HepG2 (cell line): ENCODE measurements around the gene RNASE4. TPM values are rescaled to one million over a fixed set of nuclear protein-coding genes. Genes with fewer than 3 reads are reported as not detected.

Experiments
- ATAC-seq: fragments of 200-7000 bp; cut with Tn5 transposase; 3 replicates; pipeline ENCODE4 v1.9.1; 2020; ENCODE audit warnings: mild to moderate bottlenecking, moderate library complexity
- BruUV-seq: library from RNA; stranded (reverse); fragments of 400-500 nt; replicated peaks from 2 replicates; lab custom pipeline; 2021; lab: Mats Ljungman, UMichigan
- CTCF ChIA-PET: fragments of 300-600 bp; formaldehyde crosslinking; extraction: SDS; loops from one replicate; lab custom pipeline; 2021; ENCODE audit warnings: low total read pairs, inconsistent platforms, low intra/inter-chr PET ratio; lab: Yijun Ruan, JAX
- POLR2A ChIA-PET: fragments of 350-600 bp; sonication (Branson Sonifier 250); formaldehyde crosslinking; loops from one replicate; lab custom pipeline; 2020; ENCODE audit warnings: antibody characterized with exemption, inconsistent platforms; lab: Yijun Ruan, JAX
- DNase-seq: peaks from one replicate; pipeline ENCODE4 v3.0.0-alpha.2; 2015; ENCODE audit warnings: low spot score
- FAIRE-seq: peaks from 3 replicates; lab custom pipeline; 2011; peaks lifted over from hg19 to GRCh38; lab: Jason Lieb, UNC
- H2AFZ ChIP-seq: one replicate; pipeline ENCODE4 v1.6.1; 2011; ENCODE audit warnings: low read length, inconsistent platforms
- H3K27ac ChIP-seq: fragments of 300-600 bp; 3 replicates; pipeline ENCODE4 v1.8.0; 2011; ENCODE audit warnings: mixed run types, mild to moderate bottlenecking, mixed read lengths, low read length, inconsistent platforms; ENCODE audit not compliant: insufficient read depth; ENCODE audit errors: extremely low read length
- H3K27me3 ChIP-seq, 2 experiments: fragments of 200-600 bp in 1 of 2; 2 replicates in 1 of 2; 3 replicates in 1 of 2; pipeline versions ENCODE4 v1.6.0 to v1.8.0; 2011; ENCODE audit warnings: low read length in 2 of 2, mild to moderate bottlenecking in 2 of 2, moderate library complexity in 2 of 2, inconsistent platforms in 1 of 2; ENCODE audit not compliant: insufficient read depth in 2 of 2, control insufficient read depth in 1 of 2
- H3K36me3 ChIP-seq, 2 experiments: fragments of 200-600 bp in 1 of 2; replicated peaks in 1 of 2; 2 replicates in 1 of 2; 3 replicates in 1 of 2; pipeline versions ENCODE4 v1.5.1 to v1.8.0; 2011; ENCODE audit warnings: low read length in 2 of 2, inconsistent platforms in 1 of 2; ENCODE audit not compliant: insufficient read depth in 2 of 2, control insufficient read depth in 1 of 2
- H3K4me1 ChIP-seq: 2 replicates; pipeline ENCODE4 v1.5.1; 2012; ENCODE audit warnings: low read length, inconsistent platforms; ENCODE audit not compliant: insufficient read depth
- H3K4me2 ChIP-seq: 2 replicates; pipeline ENCODE4 v1.6.0; 2011; ENCODE audit warnings: low read depth, low read length, inconsistent platforms
- H3K4me3 ChIP-seq, 3 experiments: fragments of 200-600 bp in 1 of 3; sonication (generic), shearing (Covaris generic) in 1 of 3; replicated peaks in 1 of 3; 2 replicates each; pipeline ENCODE4 v1.5.1; 2011 to 2016; ENCODE audit warnings: low read length in 3 of 3, inconsistent platforms in 2 of 3, low read depth in 2 of 3, mild to moderate bottlenecking in 2 of 3, control low read depth in 1 of 3, mixed read lengths in 1 of 3; ENCODE audit not compliant: insufficient read depth in 1 of 3
- H3K79me2 ChIP-seq: one replicate; pipeline ENCODE4 v1.6.1; 2011; ENCODE audit warnings: low read length, inconsistent platforms; ENCODE audit not compliant: insufficient read depth
- H3K9ac ChIP-seq: 2 replicates; pipeline ENCODE4 v1.6.0; 2011; ENCODE audit warnings: mild to moderate bottlenecking, low read depth, low read length, inconsistent platforms; ENCODE audit not compliant: insufficient read depth
- H3K9me3 ChIP-seq: 2 replicates; pipeline ENCODE4 v1.5.1; 2012; ENCODE audit warnings: mild to moderate bottlenecking, low read length
- H4K20me1 ChIP-seq: 2 replicates; pipeline ENCODE4 v1.6.0; 2011; ENCODE audit warnings: inconsistent platforms, mild to moderate bottlenecking, low read length, moderate library complexity; ENCODE audit not compliant: insufficient read depth
- ATF7-NPFF ChIP-seq: sonication (generic); formaldehyde crosslinking; IDR thresholded peaks from 2 replicates; pipeline ENCODE4 v1.8.1; 2023; ENCODE audit warnings: mild to moderate bottlenecking, low read depth, missing genetic modification reagents, moderate library complexity
- GATAD1 ChIP-seq: IDR thresholded peaks from 2 replicates; pipeline ENCODE4 v1.6.1; 2016; ENCODE audit warnings: missing genetic modification reagents, missing compliant biosample characterization
- KLF15 ChIP-seq: sonication (generic); formaldehyde crosslinking; IDR thresholded peaks from 2 replicates; pipeline ENCODE4 v1.8.1; 2023; ENCODE audit warnings: borderline replicate concordance, mild to moderate bottlenecking, inconsistent platforms, missing genetic modification reagents, mixed read lengths
- NFATC3 ChIP-seq: sonication (generic); formaldehyde crosslinking; IDR thresholded peaks from 2 replicates; pipeline ENCODE4 v1.5.1; 2020; ENCODE audit warnings: mild to moderate bottlenecking, missing genetic modification reagents
- PHF8 ChIP-seq: sonication (generic); formaldehyde crosslinking; IDR thresholded peaks from 2 replicates; pipeline ENCODE4 v1.5.0; 2020; ENCODE audit warnings: missing genetic modification reagents
- RAD51 ChIP-seq: fragments of 450-650 bp; IDR thresholded peaks from 2 replicates; pipeline ENCODE4 v1.6.1; 2016; ENCODE audit warnings: borderline replicate concordance
- U2AF2 ChIP-seq: fragments of 200-400 bp; formaldehyde crosslinking; IDR thresholded peaks from 2 replicates; pipeline ENCODE4 v1.6.1; 2017; ENCODE audit warnings: low read depth, mild to moderate bottlenecking, low read length
- ZNF567 ChIP-seq: sonication (generic); formaldehyde crosslinking; IDR thresholded peaks from 2 replicates; pipeline ENCODE4 v1.8.1; 2023; ENCODE audit warnings: mild to moderate bottlenecking, missing genetic modification reagents, borderline replicate concordance
- WGBS: methylation state at CpG from one replicate; pipeline ENCODE4 v1.1.6; 2017; ENCODE audit warnings: low lambda C conversion rate; 5-methylcytosine and 5-hydroxymethylcytosine counted together
- in situ Hi-C: cut with HindIII; loops from 2 replicates; pipeline ENCODE4 v1.10.0; 2017; ENCODE audit warnings: low pct_unique_long_range_greater_than_20kb; ENCODE audit not compliant: extremely low pct_ligation_motif_present
- intact Hi-C: fragments of 100-400 bp; cut with micrococcal nuclease; formaldehyde crosslinking; loops from one replicate; pipeline ENCODE4 v1.10.0; 2022; ENCODE audit not compliant: unreplicated experiment
- polyA plus RNA-seq, 8 experiments: library from polyadenylated mRNA; depleted of rRNA in 3 of 8; stranded (reverse) in 7 of 8; unstranded in 1 of 8; fragments of >200 nt; fragmentation: Illumina TruSeq in 4 of 8; extraction: Trizol in 4 of 8; gene quantifications; 2 replicates each; pipeline versions ENCODE4 v1.2.1 to v1.2.3, GENCODE V29; 2011 to 2016; ENCODE audit warnings: low read depth in 4 of 8, missing spikeins in 1 of 8, mixed read lengths in 1 of 8; ENCODE audit not compliant: insufficient read depth in 1 of 8
- total RNA-seq, 5 experiments: library from RNA; depleted of rRNA; stranded (reverse); fragments of >200 nt; fragmentation: Illumina TruSeq; extraction: Trizol; gene quantifications; 2 replicates each; pipeline ENCODE4 v1.2.3, GENCODE V29; 2016; ENCODE audit warnings: low read depth in 1 of 5
- TF ChIP-seq, protein P1 (sequence below): sonication (generic); formaldehyde crosslinking; IDR thresholded peaks from 2 replicates; pipeline ENCODE4 v1.5.1; 2020; ENCODE audit warnings: mild to moderate bottlenecking, missing genetic modification reagents
- TF ChIP-seq, protein P2 (sequence below): sonication (generic); formaldehyde crosslinking; IDR thresholded peaks from 2 replicates; pipeline ENCODE4 v1.5.1; 2020; ENCODE audit warnings: mild to moderate bottlenecking, missing genetic modification reagents, borderline replicate concordance

The RNASE4 gene
- total and polyA plus RNA-seq, 2 of the 13 experiments (the other 11 are each of a cell fraction or from before 2014, with no cell fraction given): 109 to 983 TPM

DNA sequence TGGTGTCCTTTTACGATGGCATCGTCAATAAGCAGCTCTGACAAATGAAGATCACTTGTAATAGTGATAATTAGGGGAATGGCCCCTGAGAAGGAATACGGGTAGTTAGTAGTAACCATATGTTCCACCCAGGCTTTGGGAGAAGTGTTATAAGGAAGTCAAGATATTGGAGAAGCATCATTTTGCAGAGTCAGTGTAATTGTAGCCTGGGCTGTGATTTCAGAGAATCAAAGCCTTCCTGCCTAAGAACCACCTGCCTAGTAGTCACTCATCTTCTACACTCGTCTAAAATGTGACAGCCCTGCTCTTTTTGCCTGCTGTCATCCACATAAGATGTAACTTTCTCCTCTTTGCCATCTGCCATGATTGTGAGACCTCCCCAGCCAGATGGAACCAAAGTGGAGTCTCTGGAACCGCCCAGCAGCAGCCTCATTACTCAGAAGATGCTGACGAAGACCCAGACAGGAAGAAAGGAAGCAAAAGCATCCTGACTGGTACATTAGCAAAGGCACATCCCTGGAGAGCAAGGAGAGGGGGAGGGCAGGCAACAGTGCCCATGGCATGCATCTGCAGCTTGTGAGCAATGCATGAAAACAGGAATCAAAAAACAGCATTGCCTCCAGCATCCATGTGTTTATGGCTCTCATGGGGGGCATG lies 48.7 kb downstream of the RNASE4 start:
- no peak for FAIRE-seq
- Histone ChIP-seq H3K27ac (no peak overlapping the region), H3K79me2 (no peaks in the 10 kb centered on the region), H4K20me1 (no peaks in the 10 kb centered on the region), H3K4me3 (no peak overlapping the region), H3K4me2 (no peak overlapping the region), H2AFZ (no peak overlapping the region), H3K27me3 (no peaks in the 10 kb centered on the region), H3K9me3 (no peaks in the 10 kb centered on the region), H3K9ac (no peak overlapping the region), H3K4me1 (no peaks in the 10 kb centered on the region), H3K36me3 (no peaks in the 10 kb centered on the region)
- no TSS peak for BruUV-seq
- intact Hi-C loops: no loop called here
- DNase-seq: no peak
- 26% methylated on average over 6 of the region's 6 CpGs for WGBS
- ChIA-PET CTCF (no interaction called here), POLR2A (no interaction called here)
- in situ Hi-C loops: no loop called here
- ATAC-seq: no peak
- TF ChIP-seq NFATC3 (CRISPR knock-in tag): no peak
- TF ChIP-seq GATAD1 (CRISPR knock-in tag): no peak
- TF ChIP-seq RAD51: no peak
- TF ChIP-seq ATF7-NPFF (CRISPR knock-in tag): no peak
- TF ChIP-seq KLF15 (CRISPR knock-in tag): no peak
- no peak for TF ChIP-seq U2AF2
- TF ChIP-seq, protein P1, sequence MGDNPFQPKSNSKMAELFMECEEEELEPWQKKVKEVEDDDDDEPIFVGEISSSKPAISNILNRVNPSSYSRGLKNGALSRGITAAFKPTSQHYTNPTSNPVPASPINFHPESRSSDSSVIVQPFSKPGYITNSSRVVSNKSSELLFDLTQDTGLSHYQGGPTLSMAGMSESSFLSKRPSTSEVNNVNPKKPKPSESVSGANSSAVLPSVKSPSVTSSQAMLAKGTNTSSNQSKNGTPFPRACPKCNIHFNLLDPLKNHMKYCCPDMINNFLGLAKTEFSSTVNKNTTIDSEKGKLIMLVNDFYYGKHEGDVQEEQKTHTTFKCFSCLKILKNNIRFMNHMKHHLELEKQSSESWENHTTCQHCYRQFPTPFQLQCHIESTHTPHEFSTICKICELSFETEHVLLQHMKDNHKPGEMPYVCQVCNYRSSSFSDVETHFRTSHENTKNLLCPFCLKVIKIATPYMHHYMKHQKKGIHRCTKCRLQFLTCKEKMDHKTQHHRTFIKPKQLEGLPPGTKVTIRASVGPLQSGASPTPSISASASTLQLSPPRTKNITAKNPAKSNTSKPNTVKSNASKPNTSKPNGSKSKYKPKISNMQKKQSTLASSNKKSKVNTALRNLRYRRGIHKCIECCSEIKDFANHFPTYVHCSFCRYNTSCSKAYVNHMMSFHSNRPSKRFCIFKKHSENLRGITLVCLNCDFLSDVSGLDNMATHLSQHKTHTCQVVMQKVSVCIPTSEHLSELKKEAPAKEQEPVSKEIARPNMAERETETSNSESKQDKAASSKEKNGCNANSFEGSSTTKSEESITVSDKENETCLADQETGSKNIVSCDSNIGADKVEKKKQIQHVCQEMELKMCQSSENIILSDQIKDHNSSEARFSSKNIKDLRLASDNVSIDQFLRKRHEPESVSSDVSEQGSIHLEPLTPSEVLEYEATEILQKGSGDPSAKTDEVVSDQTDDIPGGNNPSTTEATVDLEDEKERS: no peak
- no peak for TF ChIP-seq PHF8 (CRISPR knock-in tag)
- TF ChIP-seq ZNF567 (CRISPR knock-in tag): no peak
- TF ChIP-seq, protein P2, sequence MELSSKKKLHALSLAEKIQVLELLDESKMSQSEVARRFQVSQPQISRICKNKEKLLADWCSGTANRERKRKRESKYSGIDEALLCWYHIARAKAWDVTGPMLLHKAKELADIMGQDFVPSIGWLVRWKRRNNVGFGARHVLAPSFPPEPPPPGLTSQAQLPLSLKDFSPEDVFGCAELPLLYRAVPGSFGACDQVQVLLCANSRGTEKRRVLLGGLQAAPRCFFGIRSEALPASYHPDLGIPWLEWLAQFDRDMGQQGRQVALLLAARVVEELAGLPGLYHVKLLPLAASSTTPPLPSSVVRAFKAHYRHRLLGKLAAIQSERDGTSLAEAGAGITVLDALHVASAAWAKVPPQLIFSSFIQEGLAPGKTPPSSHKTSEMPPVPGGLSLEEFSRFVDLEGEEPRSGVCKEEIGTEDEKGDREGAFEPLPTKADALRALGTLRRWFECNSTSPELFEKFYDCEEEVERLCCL (CRISPR knock-in tag): no peak
